Measurements from ENCODE around the gene EPN3.
A peak's percentile ranks its signal among the peaks of the same experiment; 100 is the strongest.

The EPN3 gene

GRCh38 chr17:50549256-50549941 is 16.9 kb downstream of the EPN3 start:
- DNase-seq (ENCODE audit: low read depth in 2 of 2): no peak

DNA sequence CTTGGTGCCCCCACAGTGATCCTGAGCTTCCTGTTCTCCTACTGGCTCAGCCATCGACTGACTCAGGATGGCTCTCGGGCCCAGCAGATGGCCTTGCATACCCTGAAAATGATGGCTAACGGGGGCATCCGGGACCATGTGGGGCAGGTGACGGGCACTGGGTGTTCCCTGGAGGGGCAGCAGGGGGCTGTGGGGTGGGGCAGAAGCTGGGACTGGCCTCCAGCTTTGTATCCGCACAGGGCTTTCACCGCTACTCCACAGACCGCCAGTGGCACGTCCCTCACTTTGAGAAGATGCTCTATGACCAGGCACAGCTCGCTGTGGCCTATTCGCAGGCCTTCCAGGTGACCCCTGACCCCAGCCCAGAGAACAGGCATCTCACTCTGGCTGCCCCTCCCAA is 17.4 kb downstream of the EPN3 start:
- no peak for DNase-seq (ENCODE audit: low read depth in 2 of 2)

GRCh38 chr17:50550661-50551432 is 18.3 kb downstream of the EPN3 start:
- DNase-seq (ENCODE audit: low read depth in 2 of 2): no peak

DNA sequence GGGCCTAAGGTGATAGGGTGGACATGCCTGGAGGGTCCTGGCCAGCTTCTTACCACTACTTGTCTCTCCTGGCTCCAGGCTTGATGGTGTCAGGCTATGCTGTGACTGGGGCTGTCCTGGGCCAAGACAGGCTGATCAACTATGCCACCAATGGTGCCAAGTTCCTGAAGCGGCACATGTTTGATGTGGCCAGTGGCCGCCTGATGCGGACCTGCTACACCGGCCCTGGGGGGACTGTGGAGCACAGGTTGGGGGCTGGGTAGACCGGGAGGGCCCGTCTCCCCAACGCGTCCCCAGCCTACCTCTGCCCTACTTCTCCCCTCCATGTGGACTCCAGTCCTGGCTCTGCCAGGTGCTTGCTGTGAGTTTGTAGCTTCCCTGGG is 18.9 kb downstream of the EPN3 start:
- no peak for DNase-seq (ENCODE audit: low read depth in 2 of 2)

DNA sequence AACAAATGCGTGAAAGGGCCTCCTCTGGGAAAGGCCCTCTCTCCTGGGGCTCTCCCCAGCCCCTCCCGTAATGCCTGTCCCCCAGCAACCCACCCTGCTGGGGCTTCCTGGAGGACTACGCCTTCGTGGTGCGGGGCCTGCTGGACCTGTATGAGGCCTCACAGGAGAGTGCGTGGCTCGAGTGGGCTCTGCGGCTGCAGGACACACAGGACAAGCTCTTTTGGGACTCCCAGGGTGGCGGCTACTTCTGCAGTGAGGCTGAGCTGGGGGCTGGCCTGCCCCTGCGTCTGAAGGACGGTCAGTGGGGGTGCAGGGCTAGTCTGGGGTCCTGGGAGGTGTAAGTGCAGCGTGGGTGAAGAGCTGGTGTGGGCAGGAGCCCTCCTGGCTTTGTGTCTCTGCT is 19.3 kb downstream of the EPN3 start:
- no peak for DNase-seq (ENCODE audit: low read depth in 2 of 2)

- DNase-seq (ENCODE audit: low read depth in 2 of 2): no peak
These were observed 21.7 kb downstream of the EPN3 start for GRCh38 chr17:50554201-50554600.

DNA sequence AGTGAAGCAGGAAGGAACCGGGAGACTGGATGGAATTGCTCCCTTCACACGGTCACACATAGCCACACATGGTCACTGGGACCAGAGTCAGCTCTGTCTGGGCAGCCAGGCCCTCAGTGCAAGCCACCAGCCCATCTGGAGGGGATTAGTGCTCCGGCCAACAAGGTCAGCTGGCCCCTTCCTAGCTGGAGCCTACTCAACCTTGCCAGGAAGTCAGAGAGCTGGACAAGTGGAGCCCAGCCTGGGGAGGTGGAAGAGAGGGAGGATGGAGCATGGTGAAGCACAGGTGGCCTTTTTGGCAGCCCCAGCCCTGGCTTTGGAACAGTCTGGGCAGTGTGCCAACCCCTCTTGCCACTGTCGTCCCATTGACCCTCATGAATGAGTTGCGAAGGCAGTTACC is 24.3 kb downstream of the EPN3 start:
- DNase-seq (ENCODE audit: low read depth in 2 of 2): no peak

- DNase-seq (ENCODE audit: low read depth in 2 of 2): no peak
These were observed 25.1 kb downstream of the EPN3 start for GRCh38 chr17:50557630-50558029.

GRCh38 chr17:50558091-50558490 is 25.6 kb downstream of the EPN3 start:
- no peak for DNase-seq (ENCODE audit: low read depth in 2 of 2)

GRCh38 chr17:50558581-50558940 is 26.0 kb downstream of the EPN3 start:
- no peak for DNase-seq (ENCODE audit: low read depth in 2 of 2)

DNA sequence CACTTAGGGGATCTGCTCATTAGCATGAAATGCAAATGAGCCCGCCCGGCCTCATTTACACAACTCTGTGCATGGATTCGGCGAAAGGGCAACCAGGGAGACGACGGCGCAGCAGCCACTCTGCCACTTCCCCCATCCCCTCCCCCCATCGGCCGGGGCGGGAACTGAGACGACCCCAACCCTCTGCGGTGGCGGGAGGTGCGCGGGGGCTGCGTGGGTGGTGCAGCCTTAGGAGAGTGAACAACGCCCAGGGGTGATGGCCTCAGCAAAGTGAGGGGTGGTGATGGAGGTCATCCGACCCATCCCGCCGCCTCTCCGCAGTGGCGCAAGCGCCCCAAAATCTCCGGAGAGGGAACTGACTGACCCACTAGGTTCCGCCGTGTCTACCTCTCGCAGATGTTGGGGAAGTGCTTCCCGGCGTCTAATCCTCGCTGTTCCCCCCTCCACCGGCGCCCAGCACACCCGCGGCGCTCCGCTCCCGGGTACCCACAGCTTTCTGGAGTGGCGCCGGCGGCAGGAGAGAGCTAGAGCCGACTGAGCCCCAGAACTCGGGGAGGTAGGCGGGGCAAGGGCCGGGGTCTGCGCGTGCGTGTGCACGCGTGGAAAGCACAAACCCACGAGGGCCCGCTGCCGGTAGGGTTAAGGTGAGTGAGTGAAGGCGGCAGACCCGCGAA is 26.5 kb downstream of the EPN3 start:
- no peak for DNase-seq (ENCODE audit: low read depth in 2 of 2)

GRCh38 chr17:50559674-50560184 is 27.2 kb downstream of the EPN3 start:
- no peak for DNase-seq (ENCODE audit: low read depth in 2 of 2)

DNA sequence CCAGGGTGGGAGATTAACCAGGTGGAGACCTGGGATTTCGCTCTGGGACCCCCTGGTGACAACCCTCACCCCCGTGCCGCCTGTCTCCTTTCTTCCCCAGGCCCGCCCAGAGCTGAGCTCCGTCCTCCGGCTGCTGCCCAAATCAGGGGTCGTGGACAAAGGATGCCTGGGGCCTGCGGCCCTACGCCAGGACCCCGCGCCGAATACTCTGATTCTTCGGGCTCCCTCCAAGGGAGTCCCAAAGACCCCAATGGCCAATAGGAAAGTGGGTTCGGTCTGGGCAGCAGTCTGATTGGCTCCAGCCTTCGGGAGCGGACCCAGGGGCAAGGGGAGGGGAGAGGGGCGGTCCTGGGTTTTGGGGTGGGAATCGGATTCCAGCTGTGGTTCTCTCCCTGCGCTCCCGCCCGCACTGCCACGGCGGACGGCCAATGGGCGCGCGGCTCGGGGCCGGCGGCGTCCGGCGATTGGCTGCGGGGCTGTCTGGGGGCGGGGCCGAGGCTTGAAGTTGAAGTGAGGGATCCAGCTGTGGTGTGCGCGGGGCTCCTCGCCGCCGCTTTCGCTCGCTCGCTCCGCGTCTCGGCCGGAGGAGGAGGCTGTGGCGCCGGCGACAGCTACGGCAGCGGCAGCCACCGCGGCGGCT is 27.8 kb downstream of the EPN3 start, which contains the start of gene CACNA1G:
Gene CACNA1G (plus strand): TSS at position 531 of the 640 bp plus-strand sequence. CDS start 745 bp downstream, outside the sequence.
- DNase-seq (ENCODE audit: low read depth in 2 of 2): peak; percentile 62 to 77

GRCh38 chr17:50560931-50561745 is 28.6 kb downstream of the EPN3 start:
- DNase-seq (ENCODE audit: low read depth in 2 of 2): no peak

- no peak for DNase-seq (ENCODE audit: low read depth in 2 of 2)
These were observed 29.2 kb downstream of the EPN3 start for GRCh38 chr17:50561746-50562141.

DNA sequence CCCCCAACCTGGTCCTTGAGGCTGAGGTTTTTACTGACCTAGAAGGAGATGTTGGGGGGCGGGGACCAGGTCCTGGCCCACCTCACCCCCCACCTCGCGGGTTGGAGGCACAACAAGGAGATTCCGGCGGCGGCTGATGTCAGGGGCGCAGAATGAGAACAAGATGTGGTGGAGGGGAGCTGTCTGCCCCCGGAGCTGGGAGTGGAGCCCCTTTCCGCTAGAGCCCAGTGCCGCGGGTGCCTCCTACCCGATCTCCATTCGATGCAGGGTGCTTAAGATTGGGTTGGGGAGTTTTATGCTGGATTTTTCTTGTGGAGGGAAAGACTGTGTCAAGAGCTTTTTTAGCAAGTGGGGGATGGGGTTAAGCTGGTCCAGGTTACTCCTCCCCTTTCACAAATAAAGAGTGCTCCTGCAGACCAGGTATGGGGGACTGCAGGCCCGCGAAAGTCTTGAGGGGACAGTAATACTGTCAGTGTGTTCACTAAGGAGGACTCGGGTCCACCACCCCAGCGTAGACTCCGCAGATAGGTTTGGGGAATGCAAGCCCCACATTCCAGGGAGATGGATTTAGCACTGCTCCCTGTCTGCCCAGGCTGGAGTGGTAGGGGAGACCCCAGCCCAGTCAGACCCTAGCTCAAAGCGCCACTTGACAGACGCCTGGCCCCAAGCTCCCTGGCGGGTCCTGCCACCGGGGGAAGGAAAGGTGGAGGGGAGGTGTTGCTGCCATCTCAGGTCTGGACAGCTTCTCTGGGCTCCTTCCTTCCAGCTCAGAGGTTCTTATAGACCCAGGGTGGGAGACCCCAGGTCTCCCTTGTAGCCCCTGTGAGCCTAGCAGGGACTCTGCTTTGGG is 29.9 kb downstream of the EPN3 start:
- no peak for DNase-seq (ENCODE audit: low read depth in 2 of 2)

DNA sequence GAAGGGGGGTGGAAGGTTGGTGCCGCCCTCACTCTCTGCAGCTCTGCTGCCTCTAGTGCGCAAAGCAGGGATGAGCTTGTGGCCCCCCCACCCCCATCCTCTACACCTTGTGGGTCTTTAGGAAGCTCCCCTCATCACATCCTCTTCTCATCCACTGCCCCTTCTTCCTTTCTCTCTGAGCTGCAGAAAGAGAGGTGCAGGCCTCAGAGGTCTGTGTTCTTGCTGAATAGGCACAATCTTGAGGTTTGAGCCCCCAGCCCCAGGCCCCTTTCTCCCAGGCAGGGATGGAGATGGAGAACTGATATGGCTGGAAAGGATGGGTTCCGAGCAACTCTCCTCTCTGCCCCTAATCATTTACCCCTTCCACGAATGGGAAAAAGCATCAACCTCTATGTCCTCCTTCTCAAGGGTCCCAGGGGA is 30.6 kb downstream of the EPN3 start:
- no peak for DNase-seq (ENCODE audit: low read depth in 2 of 2)

DNA sequence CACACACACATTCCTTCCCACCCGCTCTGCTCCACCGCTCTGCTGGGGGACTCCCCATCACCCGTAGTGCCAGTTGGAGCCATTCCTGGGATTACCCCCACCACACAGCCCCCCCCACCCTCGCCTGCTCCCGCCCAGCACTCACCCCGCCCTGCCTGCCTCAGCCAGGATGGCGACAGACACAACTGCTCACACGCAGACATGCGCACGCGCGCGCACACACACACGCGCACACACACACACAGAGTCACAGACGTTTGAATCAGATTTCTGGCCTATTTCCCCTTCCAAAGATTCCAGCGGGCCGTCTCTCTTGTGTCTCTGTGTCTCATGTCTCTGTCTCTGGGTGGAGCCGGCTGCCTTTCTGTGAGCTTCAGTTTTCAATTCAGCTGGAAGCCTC is 32.4 kb downstream of the EPN3 start:
- DNase-seq (ENCODE audit: low read depth in 2 of 2): no peak

DNA sequence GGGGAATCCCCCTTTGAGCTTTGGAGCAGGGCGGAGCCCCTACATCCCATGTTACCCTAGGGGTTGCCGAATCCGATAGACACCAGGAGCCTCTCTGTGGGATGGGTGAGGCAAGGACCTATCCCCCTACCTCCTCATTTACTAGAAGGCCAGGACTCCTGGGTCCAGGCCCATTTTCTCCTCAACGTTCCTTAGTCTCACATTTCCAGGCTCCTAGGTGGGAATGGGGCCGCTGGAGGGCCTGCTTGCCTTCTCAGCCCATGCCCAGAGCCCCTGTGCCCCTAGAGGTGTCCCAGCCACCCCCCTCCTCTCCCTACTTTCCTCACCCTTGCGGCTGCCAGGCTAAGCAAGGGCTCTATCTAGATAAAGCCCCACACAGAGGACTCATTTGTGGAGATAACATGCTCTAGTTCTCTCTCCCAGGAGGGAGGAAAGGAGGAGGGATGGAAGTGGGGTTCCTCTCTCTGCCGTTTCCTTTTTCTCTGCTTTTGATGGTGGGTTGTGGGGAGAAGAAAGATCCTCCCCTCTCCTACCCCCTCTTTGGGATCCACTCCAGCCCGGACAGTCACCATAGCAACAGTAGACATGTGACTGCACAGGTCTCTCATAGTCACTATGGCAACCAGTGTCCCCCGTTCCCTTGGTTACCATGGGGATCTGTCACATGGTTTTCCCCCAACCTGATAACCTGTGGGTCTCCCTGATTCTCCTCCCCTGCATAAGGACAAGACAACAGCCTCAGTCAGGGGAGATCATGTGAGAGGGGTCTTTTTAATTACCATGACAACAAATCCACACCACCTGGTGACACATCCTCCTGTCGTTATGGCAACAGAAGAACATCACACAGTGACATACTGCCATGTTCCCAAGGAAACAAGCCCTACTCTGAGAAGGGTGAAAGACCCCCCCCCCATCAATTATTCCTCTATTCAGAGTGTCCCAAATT is 33.1 kb downstream of the EPN3 start:
- DNase-seq (ENCODE audit: low read depth in 2 of 2): no peak

Measured in stimulated activated CD8-positive, alpha-beta memory T cell treated with anti-CD3 and anti-CD28 coated beads, Interleukin-7, amount 100 ng/mL, for 4 hours (primary cell).